ENCODE results near the gene C3orf18.

- no peak for TF ChIP-seq CTCF (IDR thresholded peaks at IDR 0.05; ENCODE audit: insufficient read depth, low read depth, low read length)
- no peak for TF ChIP-seq EZH2 (IDR thresholded peaks at IDR 0.05; ENCODE audit: insufficient read depth, low read length)
Observed at GRCh38 chr3:50581459-50581842, 13.9 kb upstream of the C3orf18 start.
